DMS53 (cell line): ENCODE measurements around the gene GDF10.

Source experiments
- DNase-seq: peaks from one replicate; lab custom pipeline; 2025; lab: John Stamatoyannopoulos, UW

GDF10 gene

DNA sequence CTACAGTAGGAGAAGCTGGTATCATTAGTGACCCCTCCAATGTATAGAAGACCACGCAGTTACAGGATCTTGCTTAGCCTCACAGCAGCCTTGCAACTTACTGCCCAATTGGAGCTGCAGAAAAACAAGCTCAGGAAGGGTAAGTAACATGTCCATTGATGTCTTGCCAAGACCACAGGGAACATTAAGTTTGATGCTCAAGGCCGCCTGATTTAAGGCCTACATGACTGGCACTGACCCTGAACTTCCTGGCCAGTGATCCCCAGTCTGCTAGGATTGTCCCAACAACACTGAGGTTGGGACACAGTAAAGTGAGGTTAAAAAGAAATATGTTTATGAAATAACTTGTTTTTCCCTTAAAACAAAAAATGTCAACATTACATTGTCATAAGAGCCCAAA lies 15.4 kb downstream of the GDF10 start:
- no peak for DNase-seq

DNA sequence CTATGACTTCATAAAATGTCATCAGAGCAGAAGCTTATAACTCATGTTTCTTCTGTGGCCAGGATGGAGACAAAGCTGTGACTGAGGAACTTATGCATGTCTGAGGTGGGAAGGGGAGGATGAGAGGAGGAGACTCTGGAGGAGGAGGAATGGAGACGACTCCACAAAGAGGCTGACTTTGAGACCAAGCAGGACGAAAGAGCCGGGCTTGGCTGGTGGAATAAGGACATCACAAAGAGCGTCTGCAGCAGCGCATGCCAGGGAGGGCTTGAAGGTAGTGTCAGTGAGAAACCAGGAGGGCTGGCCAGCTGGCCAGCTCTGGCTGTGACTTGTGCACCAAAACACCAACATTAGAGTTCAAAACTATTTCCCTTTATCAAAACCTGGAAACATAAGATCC lies 16.1 kb downstream of the GDF10 start:
- DNase-seq: no peak

DNA sequence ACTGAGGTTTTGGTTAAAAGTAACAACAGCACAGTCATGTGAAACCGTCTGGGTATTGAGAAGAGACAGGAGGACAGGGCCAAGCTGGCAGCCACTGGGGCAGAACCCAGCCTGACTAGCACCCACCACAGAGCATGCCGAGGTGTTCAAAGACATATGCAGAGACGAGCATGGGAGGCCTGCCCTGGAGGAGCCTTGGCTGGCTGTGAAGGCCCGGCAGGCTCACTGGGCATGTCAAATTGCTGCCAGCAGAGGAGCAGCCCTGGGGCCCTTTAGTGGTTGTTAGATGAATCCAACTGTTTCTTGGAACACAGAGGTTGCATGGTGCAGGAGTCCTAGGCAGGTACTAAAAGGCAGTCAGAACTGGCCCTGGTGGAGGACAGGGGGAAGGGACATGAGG lies 17.3 kb downstream of the GDF10 start:
- DNase-seq: no peak

DNA sequence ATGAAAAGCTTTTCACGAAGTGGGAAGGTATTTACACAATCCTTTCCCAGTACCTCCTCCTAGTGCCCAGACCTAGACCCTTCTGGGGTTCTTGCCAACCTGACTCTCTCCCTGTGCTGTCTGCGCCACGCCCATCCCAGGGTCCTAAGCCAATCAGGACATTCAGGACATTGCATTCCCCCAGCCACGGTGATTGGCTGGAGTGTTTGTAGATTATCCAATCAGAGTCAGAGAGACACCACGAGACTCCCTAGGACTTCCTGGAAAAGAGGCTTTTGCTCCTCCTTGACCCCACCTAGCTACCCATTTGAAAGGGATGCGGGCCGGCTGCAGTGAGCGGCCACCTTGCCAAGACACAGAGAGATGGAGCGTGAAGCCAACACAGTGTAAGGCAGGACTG lies 18.7 kb downstream of the GDF10 start:
- peak; percentile 14 for DNase-seq

DNA sequence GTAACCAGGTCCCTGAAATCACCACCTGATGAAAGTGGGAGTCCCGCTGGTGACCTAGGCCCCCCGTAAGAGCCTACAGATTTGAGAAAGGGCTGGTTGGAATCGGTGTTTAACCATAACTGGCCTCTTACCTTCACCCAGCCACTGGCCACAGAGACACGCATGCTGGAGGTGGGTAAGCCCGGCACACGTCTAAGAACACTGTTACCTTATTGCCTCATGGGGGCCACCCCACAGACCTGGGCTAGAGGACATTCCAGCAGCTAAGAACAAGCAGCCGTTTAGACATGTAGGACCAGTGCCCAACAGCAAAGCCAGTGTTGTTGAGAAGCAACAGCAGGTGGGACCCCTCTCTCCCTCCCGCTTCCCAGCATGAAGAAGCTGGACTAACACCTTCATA lies 19.8 kb downstream of the GDF10 start:
- no peak for DNase-seq

DNA sequence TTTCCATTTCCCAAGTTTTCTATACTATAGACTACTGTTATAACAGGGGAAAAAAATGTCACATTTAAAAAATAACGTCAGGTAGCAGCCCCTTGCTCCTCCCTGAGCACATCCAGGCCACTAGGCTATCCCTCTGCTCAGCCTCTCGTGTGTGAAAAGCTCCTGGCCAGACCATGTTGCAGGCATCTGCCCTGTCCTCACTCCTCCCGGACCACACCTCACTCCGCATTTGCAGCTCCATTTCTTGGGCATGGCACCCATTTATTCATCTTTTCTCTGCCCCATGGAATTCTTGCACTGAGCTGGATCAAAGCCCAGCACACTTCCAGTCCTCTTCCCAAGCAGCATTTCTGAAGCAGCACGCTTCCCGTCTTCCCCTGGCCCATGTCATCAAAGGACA lies 20.8 kb downstream of the GDF10 start:
- DNase-seq: no peak

DNA sequence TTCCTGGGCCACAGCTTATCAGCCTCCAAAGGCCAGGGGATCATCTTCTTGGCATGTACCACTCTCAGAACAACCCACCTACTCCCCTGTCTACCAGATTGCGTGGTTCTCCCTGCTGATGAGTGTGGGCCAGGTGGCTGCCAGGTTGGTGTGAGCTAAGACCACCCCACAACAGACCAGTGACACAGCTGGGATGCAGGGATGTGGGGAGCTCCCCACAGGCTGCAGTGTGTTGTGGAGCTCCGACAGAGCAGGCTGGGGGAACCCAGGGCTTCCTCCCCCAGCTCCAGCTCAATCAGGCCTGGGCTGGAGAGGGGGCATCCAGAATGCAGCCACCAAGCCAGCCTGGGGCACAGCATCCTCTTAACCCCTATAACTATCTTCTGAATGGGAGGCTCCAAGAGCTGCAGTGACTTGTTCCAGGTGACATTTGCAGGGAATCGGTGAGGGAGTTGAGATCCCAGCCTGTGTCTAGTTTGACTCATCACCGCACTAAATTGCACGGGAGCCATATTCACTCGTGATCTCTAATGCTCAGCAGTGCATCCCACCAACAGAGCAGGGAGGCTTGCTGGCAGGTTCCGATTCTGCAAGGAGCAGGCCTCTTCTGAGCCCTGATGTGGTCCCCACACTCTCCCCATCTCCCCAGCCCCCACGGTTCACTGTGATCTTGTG lies 21.7 kb downstream of the GDF10 start:
- no peak for DNase-seq

DNA sequence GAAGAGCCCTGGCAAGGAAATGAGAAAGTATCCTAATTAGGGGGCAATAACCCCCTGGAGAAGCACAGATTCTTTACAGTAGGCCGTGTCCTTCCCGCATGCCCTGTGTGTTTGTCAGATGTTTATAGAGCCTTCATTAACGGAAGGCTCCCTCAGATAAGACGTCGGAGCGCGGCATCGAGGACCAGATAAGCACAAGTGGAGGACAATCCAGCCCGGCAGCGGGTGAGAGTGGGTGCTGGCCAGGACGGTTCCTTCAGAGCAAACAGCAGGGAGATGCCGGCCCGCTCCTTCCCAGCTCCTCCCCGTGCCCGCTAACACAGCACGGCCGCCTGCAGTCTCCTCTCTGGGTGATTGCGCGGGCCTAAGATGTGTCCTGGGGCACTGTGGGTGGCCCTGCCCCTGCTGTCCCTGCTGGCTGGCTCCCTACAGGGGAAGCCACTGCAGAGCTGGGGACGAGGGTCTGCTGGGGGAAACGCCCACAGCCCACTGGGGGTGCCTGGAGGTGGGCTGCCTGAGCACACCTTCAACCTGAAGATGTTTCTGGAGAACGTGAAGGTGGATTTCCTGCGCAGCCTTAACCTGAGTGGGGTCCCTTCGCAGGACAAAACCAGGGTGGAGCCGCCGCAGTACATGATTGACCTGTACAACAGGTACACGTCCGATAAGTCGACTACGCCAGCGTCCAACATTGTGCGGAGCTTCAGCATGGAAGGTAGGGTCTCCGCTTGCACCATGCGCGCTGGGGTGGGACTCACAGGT lies 22.5 kb downstream of the GDF10 start, which contains the start of gene GDF2:
TSS of gene GDF2 (plus strand) at position 155 of the 762 bp plus-strand sequence. CDS start at position 370, 215 bp downstream.
- no peak for DNase-seq

DNA sequence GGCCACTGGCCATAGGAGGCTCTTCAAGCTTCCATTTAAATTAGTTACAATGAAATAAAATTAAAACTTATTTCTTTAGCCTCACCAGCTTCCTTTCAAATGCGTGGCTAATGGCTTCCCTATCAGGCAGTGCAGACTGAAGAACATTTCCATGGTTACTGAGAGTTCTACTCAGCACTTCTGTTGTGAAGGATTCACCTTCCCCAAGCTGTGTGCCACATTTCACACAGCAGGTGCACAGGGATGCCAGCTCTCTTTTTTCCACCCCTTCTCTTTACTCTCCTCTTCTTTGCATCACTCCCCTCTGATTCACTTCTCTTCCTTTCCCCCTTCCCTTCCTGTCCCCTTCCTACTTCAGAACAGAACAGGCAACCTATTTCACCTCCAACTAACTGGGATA lies 23.1 kb downstream of the GDF10 start:
- no peak for DNase-seq

DNA sequence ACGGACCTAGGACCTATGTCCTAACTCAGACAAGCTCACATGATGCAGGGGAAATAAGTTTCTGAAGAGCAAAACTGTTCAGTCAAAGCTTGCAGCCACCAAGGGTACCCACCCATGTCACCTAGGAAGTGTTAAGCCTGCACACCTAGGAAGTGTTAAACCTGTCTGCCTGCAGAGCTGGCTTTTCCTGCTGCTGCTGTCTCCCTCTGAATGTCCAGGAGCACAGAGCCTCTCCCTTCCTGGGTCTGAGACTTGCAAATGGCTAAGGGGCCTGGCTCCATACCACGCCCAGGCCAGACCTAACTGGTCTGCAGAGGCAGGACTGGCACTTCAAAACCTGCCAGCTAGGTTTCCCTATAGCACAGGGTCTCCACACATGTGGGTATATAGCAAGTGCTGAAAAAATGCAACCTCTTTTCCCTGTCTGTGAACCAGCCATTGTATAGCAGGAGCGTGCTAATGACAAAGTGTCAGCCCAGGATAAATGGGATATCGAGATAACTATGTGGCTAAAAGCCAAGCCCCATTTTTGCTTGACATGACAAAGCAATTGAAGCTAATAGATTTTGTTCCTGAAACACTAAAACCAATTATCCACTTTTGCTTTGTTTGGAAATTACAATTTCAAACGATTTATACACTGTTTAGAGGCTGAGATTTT lies 23.8 kb downstream of the GDF10 start:
- DNase-seq: no peak

DNA sequence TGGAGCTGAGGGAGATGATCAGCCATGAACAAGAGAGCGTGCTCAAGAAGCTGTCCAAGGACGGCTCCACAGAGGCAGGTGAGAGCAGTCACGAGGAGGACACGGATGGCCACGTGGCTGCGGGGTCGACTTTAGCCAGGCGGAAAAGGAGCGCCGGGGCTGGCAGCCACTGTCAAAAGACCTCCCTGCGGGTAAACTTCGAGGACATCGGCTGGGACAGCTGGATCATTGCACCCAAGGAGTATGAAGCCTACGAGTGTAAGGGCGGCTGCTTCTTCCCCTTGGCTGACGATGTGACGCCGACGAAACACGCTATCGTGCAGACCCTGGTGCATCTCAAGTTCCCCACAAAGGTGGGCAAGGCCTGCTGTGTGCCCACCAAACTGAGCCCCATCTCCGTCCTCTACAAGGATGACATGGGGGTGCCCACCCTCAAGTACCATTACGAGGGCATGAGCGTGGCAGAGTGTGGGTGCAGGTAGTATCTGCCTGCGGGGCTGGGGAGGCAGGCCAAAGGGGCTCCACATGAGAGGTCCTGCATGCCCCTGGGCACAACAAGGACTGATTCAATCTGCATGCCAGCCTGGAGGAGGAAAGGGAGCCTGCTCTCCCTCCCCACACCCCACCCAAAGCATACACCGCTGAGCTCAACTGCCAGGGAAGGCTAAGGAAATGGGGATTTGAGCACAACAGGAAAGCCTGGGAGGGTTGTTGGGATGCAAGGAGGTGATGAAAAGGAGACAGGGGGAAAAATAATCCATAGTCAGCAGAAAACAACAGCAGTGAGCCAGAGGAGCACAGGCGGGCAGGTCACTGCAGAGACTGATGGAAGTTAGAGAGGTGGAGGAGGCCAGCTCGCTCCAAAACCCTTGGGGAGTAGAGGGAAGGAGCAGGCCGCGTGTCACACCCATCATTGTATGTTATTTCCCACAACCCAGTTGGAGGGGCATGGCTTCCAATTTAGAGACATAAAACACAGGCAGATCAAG lies 25.6 kb downstream of the GDF10 start:
- DNase-seq: no peak

DNA sequence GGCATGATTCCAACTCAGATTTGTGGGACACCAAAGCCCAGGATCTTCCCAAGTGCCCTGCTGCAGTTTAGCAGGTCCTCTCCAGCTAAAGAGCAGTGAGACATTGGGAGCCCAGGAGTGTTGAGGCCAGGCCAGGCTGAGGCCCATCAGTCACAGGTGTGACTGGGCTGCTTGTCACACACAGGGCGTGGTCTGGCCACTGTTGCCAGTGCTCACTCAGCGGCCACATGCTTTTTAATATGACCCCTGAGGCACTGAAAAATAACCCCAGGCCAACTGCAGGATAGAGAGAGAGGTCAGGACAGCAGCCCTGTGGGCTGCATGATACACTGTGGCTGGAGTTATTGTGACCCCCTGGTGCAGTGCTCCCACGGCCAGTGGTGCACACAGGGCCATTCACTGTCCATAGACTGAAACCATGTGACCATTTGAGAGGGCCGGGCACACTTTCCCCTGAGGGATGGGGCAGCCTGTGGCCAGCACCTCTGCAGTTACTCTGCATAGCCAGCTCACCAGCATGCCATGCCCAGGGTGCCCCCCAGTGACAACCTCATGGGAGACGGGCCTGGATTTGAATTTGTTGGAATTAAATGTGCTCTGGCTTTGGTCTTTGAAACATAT lies 26.4 kb downstream of the GDF10 start:
- DNase-seq: no peak

DNA sequence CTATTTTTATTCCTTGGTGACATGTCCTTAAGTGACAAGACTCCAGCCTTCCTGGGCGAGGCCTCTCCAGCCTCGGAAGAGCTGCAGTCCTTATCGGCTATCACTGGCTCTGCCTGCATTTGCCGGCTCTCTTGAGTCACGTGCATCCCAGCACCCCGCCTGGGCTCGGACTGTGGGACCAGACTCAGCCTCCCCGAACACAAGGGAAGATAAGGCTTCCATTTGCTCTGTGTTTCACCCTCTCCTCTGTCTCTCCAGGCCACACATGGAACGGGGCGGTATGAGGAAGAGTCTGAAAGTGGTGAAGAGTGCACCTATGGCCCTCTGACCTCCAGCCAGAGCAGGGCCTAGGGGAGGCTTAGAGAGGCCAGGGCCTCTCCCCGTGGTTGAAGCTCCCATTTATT lies 26.9 kb downstream of the GDF10 start:
- no peak for DNase-seq

DNA sequence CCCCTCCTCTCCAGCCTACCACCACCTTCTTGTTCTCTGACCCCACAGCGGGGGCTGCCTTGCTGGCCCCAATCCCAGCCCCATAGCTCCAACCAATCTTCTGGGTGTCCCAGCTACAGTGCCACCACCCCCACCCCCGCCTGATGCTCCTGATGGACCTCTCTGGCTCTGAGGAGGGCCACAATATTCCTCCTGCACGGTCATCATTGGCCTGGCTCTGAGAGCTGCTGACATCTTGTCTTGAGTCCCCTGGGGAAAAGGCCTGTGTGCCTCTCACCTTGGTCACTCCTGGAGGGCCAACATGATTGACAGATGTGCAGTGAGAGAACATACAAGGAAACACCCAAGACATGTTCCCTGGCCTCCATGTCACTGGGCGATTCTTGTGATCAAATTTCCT lies 29.9 kb downstream of the GDF10 start:
- DNase-seq: no peak

DNA sequence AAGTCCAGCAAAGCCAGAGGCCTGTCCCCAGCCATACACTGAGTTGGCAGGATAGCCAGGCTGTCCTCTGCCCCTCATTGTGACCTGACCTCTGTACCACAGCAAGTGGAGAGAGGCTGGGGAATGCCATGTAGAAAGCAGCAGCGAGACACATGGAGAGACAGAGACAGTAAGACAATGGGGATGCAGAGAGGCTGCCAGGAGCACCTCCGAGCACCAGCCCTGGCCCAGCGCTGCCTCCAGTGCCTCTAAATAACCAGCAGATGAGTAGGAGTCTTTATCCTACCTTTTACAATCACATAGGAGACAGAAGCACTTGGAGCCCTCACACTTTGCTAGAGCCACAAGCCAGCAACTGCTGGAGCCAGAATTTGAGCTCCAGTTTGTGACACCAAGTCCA lies 30.4 kb downstream of the GDF10 start:
- DNase-seq: no peak

DNA sequence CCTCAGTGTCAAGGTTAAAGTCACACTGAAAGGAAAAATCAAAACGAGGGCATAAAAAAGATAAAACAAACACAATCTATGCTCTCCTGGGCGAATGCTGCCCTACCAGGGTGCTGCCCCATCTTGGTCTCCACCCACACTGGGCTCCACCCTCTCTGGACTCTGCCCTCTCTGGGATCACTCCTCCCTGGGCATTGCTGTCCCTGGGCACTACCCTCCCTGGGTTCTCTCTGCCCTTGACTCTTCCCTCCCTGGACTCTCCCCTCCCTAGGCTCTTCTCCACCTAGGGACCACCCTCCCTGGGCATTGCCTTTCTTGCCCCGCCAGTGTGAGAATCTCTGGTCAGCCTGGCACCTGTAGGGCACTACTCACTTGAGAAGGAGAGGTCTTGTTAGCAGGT lies 30.8 kb downstream of the GDF10 start:
- peak; percentile 19 for DNase-seq

DNA sequence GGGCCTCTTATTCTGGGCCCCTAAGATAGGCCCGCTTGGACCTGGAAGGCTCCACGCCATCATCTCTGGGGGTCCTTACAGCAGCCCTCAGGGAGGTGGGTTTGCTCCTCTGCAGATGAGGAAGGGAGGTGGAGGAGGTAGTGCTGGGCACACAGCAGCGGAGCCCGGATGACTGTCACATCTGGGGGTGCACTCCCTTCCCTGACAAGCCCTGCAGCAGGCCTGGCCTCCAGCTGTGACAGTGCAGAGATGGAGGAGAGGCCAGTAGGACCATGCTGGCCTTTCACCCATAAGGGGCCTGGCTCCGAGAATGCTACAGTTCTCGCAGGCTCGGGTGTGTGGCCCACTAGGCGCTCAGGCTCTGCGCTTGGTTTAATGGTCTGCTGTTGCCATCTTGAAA lies 31.5 kb downstream of the GDF10 start:
- DNase-seq: no peak

DNA sequence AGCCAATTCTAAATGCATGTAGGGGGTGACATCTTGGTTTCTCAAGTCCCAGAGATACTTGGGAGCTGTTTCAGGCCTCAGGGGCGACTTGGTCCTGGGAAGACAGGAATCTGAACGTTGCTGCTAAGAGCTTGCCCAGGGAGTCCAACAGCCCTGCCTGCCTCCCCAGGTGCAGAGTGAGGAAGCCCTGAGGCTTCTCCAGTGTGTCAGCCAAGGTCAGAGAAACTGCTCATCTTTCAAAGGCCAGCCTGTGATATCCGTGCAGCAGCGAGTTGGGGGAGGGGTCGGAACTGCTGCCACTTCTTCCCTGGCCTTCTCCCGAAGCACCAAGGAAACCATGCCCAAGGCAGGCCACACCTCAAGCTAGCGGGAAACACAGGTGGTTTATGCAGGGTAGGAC lies 32.0 kb downstream of the GDF10 start:
- DNase-seq: no peak

DNA sequence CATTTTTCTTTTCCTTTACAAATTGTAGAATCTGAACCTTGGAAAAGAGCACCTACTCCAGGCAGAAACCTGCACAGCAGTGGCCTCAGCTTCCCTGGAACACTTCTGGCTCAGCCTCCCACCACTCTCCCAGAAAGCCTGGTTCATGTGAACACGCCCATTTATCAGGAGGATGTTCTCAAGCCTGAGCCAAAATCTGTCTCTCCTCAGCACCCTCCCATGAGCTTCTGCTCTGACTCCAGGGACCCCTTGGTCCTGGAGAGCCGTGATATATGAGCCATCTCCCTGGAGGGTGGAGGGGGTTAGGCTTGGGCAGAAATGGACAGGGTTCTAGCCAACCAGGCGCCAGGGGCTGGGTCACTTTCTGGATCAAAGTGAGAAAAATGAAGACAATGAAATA lies 32.4 kb downstream of the GDF10 start:
- DNase-seq: no peak

DNA sequence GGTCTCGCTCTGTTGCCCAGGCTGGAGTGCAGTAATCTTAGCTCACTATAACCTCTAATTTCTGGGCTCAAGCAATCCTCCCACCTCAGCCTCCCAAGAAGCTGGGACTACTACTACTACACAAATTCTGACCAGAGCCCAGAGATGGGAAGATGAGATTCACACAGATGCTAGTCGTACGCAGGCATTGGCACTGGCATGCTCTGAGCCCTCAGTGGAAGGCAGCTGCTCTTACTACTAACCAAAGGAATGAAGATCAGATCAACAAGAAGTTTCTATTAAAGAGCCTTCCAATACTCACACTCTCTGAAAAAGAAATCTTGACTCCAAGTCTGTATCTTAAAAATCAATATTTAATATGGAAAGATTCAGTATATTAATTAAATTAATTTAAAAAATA lies 32.9 kb downstream of the GDF10 start:
- no peak for DNase-seq

DNA sequence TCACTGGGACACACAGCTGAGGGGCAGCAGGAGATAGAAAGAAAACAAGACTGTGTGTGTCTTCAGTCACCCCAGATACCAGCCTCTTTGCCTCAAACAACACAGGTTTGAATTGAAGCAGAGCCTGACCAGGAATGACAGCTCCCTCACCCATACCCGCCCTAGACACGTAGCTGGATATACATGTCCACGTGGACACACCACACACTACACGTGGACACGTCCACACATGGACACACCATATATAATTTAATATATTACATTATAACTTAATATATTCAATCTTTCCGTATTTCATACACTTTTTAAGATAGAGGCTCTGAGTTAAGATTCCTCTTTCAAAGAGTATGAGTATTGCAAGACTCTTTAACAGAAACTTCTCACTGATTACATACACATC lies 33.5 kb downstream of the GDF10 start:
- no peak for DNase-seq
